WERI-Rb-1 (cell line): Measurements from ENCODE around the gene INTS11.
A peak's percentile ranks its signal among the peaks of the same experiment; 100 is the strongest.

Source experiments
- DNase-seq: peaks from one replicate; pipeline ENCODE4 v3.0.0-alpha.2; 2020
- H3K27ac ChIP-seq: fragments of 250-450 bp; sonication (Bioruptor Pico); 2 replicates; pipeline ENCODE4 v1.5.1; 2020; ENCODE audit warnings: mild to moderate bottlenecking, moderate library complexity
- H3K27me3 ChIP-seq: fragments of 250-450 bp; sonication (Bioruptor Pico); 2 replicates; pipeline ENCODE4 v1.5.1; 2021; ENCODE audit warnings: mild to moderate bottlenecking, low read depth, moderate library complexity; ENCODE audit not compliant: insufficient read depth, severe bottlenecking
- H3K36me3 ChIP-seq: fragments of 250-450 bp; sonication (Bioruptor Pico); 2 replicates; pipeline ENCODE4 v1.5.1; 2020; ENCODE audit warnings: mild to moderate bottlenecking, moderate library complexity
- H3K4me3 ChIP-seq: 2 replicates; pipeline ENCODE4 v1.5.1; 2011; ENCODE audit warnings: low read depth, mild to moderate bottlenecking, control low read depth, low read length
- H3K9me3 ChIP-seq: fragments of 250-450 bp; sonication (Bioruptor Pico); 2 replicates; pipeline ENCODE4 v1.5.1; 2021; ENCODE audit warnings: mild to moderate bottlenecking, moderate library complexity; ENCODE audit not compliant: severe bottlenecking
- CTCF ChIP-seq: IDR thresholded peaks from 2 replicates; pipeline ENCODE4 v1.5.1; 2011; ENCODE audit warnings: low read depth, mild to moderate bottlenecking, control low read depth, inconsistent platforms, low read length

INTS11 gene

GRCh38 chr1:1337793-1338147, 13.3 kb upstream of the INTS11 start:
- Histone ChIP-seq H3K9me3 (no peaks in the 10 kb centered on the region), H3K27ac (no peak overlapping the region), H3K36me3 (peaks cover 55% of the 10 kb centered on the region), H3K4me3 (no peak overlapping the region), H3K27me3 (no peaks in the 10 kb centered on the region)
- peak; percentile 59 for DNase-seq
- no peak for TF ChIP-seq CTCF

DNA sequence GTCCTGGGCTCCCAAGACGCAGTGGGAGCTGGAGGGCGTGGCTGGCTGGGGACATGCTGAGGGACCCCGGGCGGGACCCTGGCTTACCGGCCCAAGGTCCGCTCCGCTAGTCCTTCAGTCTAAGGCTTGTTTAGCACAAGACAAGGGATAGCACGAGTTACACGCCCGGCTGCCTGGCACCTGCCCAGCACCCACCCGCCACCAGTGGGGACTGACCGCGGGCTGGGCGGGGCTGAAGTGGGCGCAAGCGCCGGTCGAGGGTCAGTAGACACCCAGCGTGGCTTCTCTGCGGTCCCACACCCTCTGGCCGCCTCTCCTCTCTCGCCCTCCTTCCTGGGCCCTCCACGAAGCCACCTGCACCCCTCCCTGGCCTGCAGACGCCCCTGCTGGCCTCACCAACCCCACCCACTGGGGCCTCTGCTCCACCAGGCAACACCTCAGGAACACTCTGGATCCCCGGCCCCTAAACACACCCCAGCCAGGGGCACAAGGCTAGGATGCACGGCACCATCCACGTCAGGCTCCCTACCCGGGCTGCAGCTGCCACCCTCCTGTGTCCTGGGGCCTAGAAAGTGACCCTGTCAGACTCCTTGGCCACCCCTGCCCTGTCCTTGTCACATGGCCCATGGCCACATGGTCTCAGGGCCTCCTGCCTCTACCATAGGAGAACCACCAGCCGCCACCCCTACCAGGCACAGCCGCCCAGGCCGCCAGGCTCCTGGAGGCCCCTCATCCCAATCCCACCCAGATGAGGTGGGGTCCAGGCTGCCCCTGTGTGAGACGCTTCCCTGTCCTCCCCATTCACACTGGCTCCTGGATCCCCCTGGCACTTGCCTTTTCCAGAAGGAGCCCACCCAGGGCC, 12.7 kb upstream of the INTS11 start:
- DNase-seq, result no peak
- Histone ChIP-seq H3K27ac (no peak overlapping the region), H3K36me3 (peaks cover 52% of the 10 kb centered on the region), H3K9me3 (no peaks in the 10 kb centered on the region), H3K4me3 (no peak overlapping the region), H3K27me3 (no peaks in the 10 kb centered on the region)
- no peak for TF ChIP-seq CTCF

DNA sequence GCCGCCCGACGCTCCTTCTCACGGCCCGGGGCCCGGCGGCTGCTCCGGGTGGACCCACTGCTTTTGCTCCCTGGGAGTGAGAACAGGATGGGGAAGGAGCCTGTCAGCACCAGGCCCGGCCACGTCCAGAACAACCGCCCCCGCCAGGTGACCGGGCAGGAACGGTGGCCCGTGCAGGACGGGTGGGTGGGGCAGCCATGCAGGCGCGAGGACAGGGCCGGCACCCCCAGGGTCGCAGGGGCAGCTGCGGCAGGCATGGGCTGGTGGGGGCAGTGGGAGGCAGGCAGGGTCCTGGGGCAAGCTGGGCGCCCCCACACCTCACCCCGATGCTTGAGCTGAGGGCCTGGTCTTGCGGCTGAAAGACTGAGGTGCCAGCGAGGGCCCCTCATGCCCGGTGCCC, 12.0 kb upstream of the INTS11 start:
- Histone ChIP-seq H3K9me3 (no peaks in the 10 kb centered on the region), H3K27me3 (no peaks in the 10 kb centered on the region), H3K4me3 (no peak overlapping the region), H3K36me3 (peaks cover 46% of the 10 kb centered on the region), H3K27ac (no peak overlapping the region)
- no peak for TF ChIP-seq CTCF
- DNase-seq, result no peak

DNA sequence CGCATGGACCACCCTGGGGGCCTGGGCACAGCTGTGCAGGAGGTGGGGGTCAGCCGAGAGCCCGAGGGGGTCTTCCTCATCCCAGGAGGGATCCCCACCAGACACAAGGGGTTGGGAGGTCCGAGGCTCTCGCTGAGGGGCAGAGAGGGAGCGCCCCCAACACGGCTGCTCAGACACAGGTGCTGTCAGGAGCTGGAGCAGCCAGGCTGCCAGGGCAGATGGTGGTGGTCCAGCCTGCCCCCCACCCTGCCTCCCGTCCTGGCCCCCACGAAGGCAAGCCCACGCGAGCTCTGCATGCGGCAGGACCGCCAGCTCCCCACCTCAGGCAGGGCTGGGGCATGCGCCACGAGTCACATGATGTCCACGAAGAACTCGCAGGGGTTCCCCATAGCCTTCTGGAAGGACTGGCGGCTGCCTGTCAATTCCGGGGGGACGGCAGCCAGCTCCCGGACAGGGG, 11.4 kb upstream of the INTS11 start:
- TF ChIP-seq CTCF, result no peak
- H3K27ac ChIP-seq, result no peak overlapping the region
- DNase-seq, result no peak
- H3K36me3 ChIP-seq, result peaks cover 40% of the 10 kb centered on the region
- no peak overlapping the region for H3K4me3 ChIP-seq
- no peaks in the 10 kb centered on the region for H3K27me3 ChIP-seq
- no peaks in the 10 kb centered on the region for H3K9me3 ChIP-seq

GRCh38 chr1:1335283-1335682, 10.8 kb upstream of the INTS11 start:
- H3K27ac ChIP-seq, result no peak overlapping the region
- H3K4me3 ChIP-seq, result no peak overlapping the region
- H3K36me3 ChIP-seq, result peaks cover 37% of the 10 kb centered on the region
- no peak for DNase-seq
- no peaks in the 10 kb centered on the region for H3K27me3 ChIP-seq
- H3K9me3 ChIP-seq, result no peaks in the 10 kb centered on the region
- no peak for TF ChIP-seq CTCF

DNA sequence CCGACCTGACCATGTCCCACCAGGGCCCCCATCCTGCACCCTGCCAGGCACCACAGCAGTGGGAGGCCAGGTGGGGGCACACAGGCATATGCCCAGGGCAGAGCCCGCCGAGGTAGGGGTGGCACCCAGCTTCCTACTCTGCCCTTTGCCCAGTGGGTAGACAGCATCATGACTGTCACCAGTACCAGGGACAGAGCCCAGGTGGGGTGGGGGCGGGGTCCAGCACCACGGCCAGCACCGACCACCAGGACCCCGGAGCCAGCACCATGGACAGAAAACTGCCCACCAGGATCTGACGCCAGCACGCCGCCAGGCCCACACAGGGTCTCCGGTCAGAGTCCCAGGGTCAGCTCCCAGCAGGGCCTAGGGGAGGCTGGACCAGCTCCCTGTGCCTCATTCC, 10.4 kb upstream of the INTS11 start:
- no peaks in the 10 kb centered on the region for H3K9me3 ChIP-seq
- DNase-seq, result no peak
- H3K27ac ChIP-seq, result no peak overlapping the region
- no peak overlapping the region for H3K4me3 ChIP-seq
- H3K36me3 ChIP-seq, result peaks cover 33% of the 10 kb centered on the region
- TF ChIP-seq CTCF, result no peak
- H3K27me3 ChIP-seq, result no peaks in the 10 kb centered on the region
